ENCODE data around the gene ETV6. TPM values are rescaled to one million over a fixed set of nuclear protein-coding genes. Genes with fewer than 3 reads are reported as not detected.

Gene ETV6
- total and polyA plus RNA-seq, 2 of the 8 experiments (the other 6 are each of a cell fraction or from before 2014, with no cell fraction given) = 5.5 to 23.9 TPM

- peaks cover 0 to 4% (median 2%) of the 10 kb centered on the region in 4 experiments; a peak in 1 of 8 replicates for H3K36me3 ChIP-seq (ENCODE audit: control insufficient read depth in 2 of 4, insufficient read depth in 4 of 4, low read length in 3 of 4)
- no peak overlapping the region for H2BK15ac ChIP-seq (ENCODE audit: low read length)
- WGBS, 2 experiments (ENCODE audit: extremely low coverage in 1 of 2, insufficient coverage in 1 of 2, insufficient read length in 1 of 2, insufficient replicate concordance in 2 of 2, low coverage in 1 of 2, low lambda C conversion rate in 2 of 2, missing lambda C conversion rate in 1 of 2) = 93% methylated on average over 4 of the region's 4 CpGs; no CpG with 5 or more reads in 1 of the 2 experiments
- H2BK20ac ChIP-seq (ENCODE audit: low read length) = no peak overlapping the region
- H4K5ac ChIP-seq (ENCODE audit: insufficient read length, low read depth, low read length) = no peak overlapping the region
- no peaks in the 10 kb centered on the region; the same call in 1 of the 2 replicates for H3K79me1 ChIP-seq (ENCODE audit: low read depth, low read length)
- H3K79me2 ChIP-seq (ENCODE audit: control insufficient read depth in 1 of 2, insufficient read depth in 2 of 2, low read length in 2 of 2) = no peaks in the 10 kb centered on the region
- no peak overlapping the region for H3K18ac ChIP-seq (ENCODE audit: extremely low read depth, low read length)
- H3K27me3 ChIP-seq (replicated peaks in 1 of 4; ENCODE audit: control insufficient read depth in 3 of 4, extremely low read depth in 1 of 4, insufficient read depth in 3 of 4, low read length in 3 of 4) = no peaks in the 10 kb centered on the region; a peak in 1 of 7 replicates
- DNase-seq (ENCODE audit: low read depth in 1 of 2, low spot score in 2 of 2) (no peak), FAIRE-seq (no peak)
- no peak overlapping the region for H3K23ac ChIP-seq (ENCODE audit: insufficient read length)
- ChIA-PET CTCF (ENCODE audit: partially characterized antibody) (interaction anchor here (0.7 kb wide), 1 partner anchor 10 kb away, joined by 3 read pairs; no protein-coding TSS in a partner anchor), POLR2A (ENCODE audit: partially characterized antibody) (interaction anchor here (0.7 kb wide), 1 partner anchor 245 kb away, joined by 3 read pairs; no protein-coding TSS in a partner anchor)
- H3K9ac ChIP-seq (replicated peaks in 1 of 4; ENCODE audit: extremely low read depth in 1 of 4, low read depth in 3 of 4, low read length in 3 of 4) = no peak overlapping the region
- no peak overlapping the region for H3K4me3 ChIP-seq (ENCODE audit: extremely low read depth in 1 of 4, insufficient read depth in 2 of 4, low read depth in 3 of 4, low read length in 4 of 4)
- no peak overlapping the region for H3K27ac ChIP-seq (ENCODE audit: low read depth, low read length)
- no peaks in the 10 kb centered on the region for H3K23me2 ChIP-seq (ENCODE audit: low read depth, low read length)
- no peak overlapping the region for H3K4ac ChIP-seq (replicated peaks; ENCODE audit: insufficient read length, low read depth, low read length)
- H3K4me2 ChIP-seq (ENCODE audit: insufficient read depth in 1 of 2, low read depth in 2 of 2, low read length in 2 of 2) = no peak overlapping the region
- no peak overlapping the region for H2AFZ ChIP-seq (ENCODE audit: low read length)
- no peak overlapping the region for H2BK120ac ChIP-seq (replicated peaks; ENCODE audit: low read depth, low read length)
- no peaks in the 10 kb centered on the region for H4K20me1 ChIP-seq (replicated peaks in 1 of 2; ENCODE audit: control insufficient read depth in 1 of 2, insufficient read depth in 2 of 2, low read length in 2 of 2)
- H3K56ac ChIP-seq (replicated peaks; ENCODE audit: insufficient read length, low read depth, low read length) = no peak overlapping the region
- no peak overlapping the region for H4K8ac ChIP-seq (ENCODE audit: extremely low read depth, insufficient read depth, low read length)
- no peak overlapping the region for H4K91ac ChIP-seq (replicated peaks; ENCODE audit: insufficient read length, low read length)
- H3K9me3 ChIP-seq (ENCODE audit: insufficient read depth in 2 of 2, low read depth in 1 of 2, low read length in 1 of 2) = no peaks in the 10 kb centered on the region
- H2BK12ac ChIP-seq (ENCODE audit: low read depth, low read length) = no peak overlapping the region
- H3K14ac ChIP-seq (ENCODE audit: insufficient read length) = no peak overlapping the region
- no peaks in the 10 kb centered on the region for H3K4me1 ChIP-seq (replicated peaks in 1 of 4; ENCODE audit: control insufficient read depth in 3 of 4, insufficient read depth in 4 of 4, low read length in 3 of 4)
- no peak overlapping the region for H2AK5ac ChIP-seq (ENCODE audit: low read depth, low read length)
- H2BK5ac ChIP-seq (ENCODE audit: low read depth, low read length) = no peak overlapping the region
- TF ChIP-seq FOSL1 (IDR thresholded peaks at IDR 0.05; ENCODE audit: insufficient read depth, low read depth, low read length) = no peak
- no peak for TF ChIP-seq TCF12 (IDR thresholded peaks at IDR 0.05; ENCODE audit: low read depth, low read length)
- TF ChIP-seq GTF2F1 (IDR thresholded peaks at IDR 0.05; ENCODE audit: borderline replicate concordance, low read depth, low read length) = no peak
- no peak for TF ChIP-seq TAF1 (IDR thresholded peaks at IDR 0.05; ENCODE audit: low read depth, low read length)
- no peak for TF ChIP-seq ASH2L (IDR thresholded peaks at IDR 0.05; ENCODE audit: low read length)
Observed at GRCh38 chr12:11846488-11846887, 197.0 kb downstream of the ETV6 start.

All from H1 (cell line).